ENCODE measurements around the gene ZFYVE28. TPM values are rescaled to one million over a fixed set of nuclear protein-coding genes. Genes with fewer than 3 reads are reported as not detected.

Gene ZFYVE28
- total RNA-seq, 4 donors from 2014 or later, result 44.8 to 110 (median 69.6) TPM

GRCh38 chr4:2332976-2333319 is 85.5 kb downstream of the ZFYVE28 start:
- peaks cover 0 to 12% (median 9%) of the 10 kb centered on the region in 4 donors for H3K4me1 ChIP-seq
- peaks cover 0 to 11% (median 3%) of the 10 kb centered on the region in 4 donors for H3K36me3 ChIP-seq
- H3K4me3 ChIP-seq, result no peak overlapping the region
- in situ Hi-C loops (cut with MboI; ENCODE audit: low pct_ligation_motif_present in 1 of 4, low pct_unique_long_range_greater_than_20kb in 1 of 4, low sequenced_read_pairs in 3 of 4), result no loop called here
- intact Hi-C loops (cut with DNase I; ENCODE audit: low total_unique reads), result loop anchor here (5.0 kb wide), 1 partner anchor 56 kb away; no protein-coding TSS in a partner anchor
- H3K9me3 ChIP-seq, result peaks cover 9 to 15% of the 10 kb centered on the region in 2 donors
- H3K27ac ChIP-seq, result no peak overlapping the region
- WGBS, 2 donors (ENCODE audit: low coverage in 1 of 2), result 91% methylated on average over 6 of the region's 6 CpGs; no CpG with 5 or more reads in 1 of the 2 donors
- no peak for TF ChIP-seq POLR2AphosphoS5 (IDR thresholded peaks at IDR 0.05)
- no peak for TF ChIP-seq CTCF (IDR thresholded peaks at IDR 0.05)
- TF ChIP-seq POLR2A (IDR thresholded peaks at IDR 0.05), result no peak
- no peak for TF ChIP-seq EP300 (IDR thresholded peaks at IDR 0.05; ENCODE audit: low read depth)
- no peaks in the 10 kb centered on the region for H3K27me3 ChIP-seq
- DNase-seq, result no peak

GRCh38 chr4:2332201-2332975 is 86.1 kb downstream of the ZFYVE28 start:
- TF ChIP-seq EP300 (IDR thresholded peaks at IDR 0.05; ENCODE audit: low read depth) (no peak), CTCF (IDR thresholded peaks at IDR 0.05) (no peak), POLR2AphosphoS5 (IDR thresholded peaks at IDR 0.05) (no peak), POLR2A (IDR thresholded peaks at IDR 0.05) (no peak)
- no peaks in the 10 kb centered on the region for H3K27me3 ChIP-seq
- no peak overlapping the region for H3K27ac ChIP-seq
- intact Hi-C loops (cut with DNase I; ENCODE audit: low total_unique reads), result loop anchor here (5.0 kb wide), 1 partner anchor 55 kb away; no protein-coding TSS in a partner anchor
- in situ Hi-C loops (cut with MboI; ENCODE audit: low pct_ligation_motif_present in 1 of 4, low pct_unique_long_range_greater_than_20kb in 1 of 4, low sequenced_read_pairs in 3 of 4), result no loop called here
- peaks cover 14 to 20% of the 10 kb centered on the region in 2 donors for H3K9me3 ChIP-seq
- 84% methylated on average over 21 of the region's 21 CpGs; no CpG with 5 or more reads in 1 of the 2 donors for WGBS, 2 donors (ENCODE audit: low coverage in 1 of 2)
- H3K4me3 ChIP-seq, result no peak overlapping the region
- no peak for DNase-seq
- peaks cover 0 to 12% (median 9%) of the 10 kb centered on the region in 4 donors for H3K4me1 ChIP-seq
- peaks cover 0 to 15% (median 3%) of the 10 kb centered on the region in 4 donors for H3K36me3 ChIP-seq

- DNase-seq, result no peak
- Histone ChIP-seq H3K4me3 (no peak overlapping the region), H3K9me3 (peaks cover 14 to 22% of the 10 kb centered on the region in 2 donors), H3K36me3 (peaks cover 0 to 15% (median 3%) of the 10 kb centered on the region in 4 donors), H3K27me3 (no peaks in the 10 kb centered on the region), H3K4me1 (peaks cover 0 to 12% (median 9%) of the 10 kb centered on the region in 4 donors), H3K27ac (no peak overlapping the region)
- intact Hi-C loops (cut with DNase I; ENCODE audit: low total_unique reads), result loop anchor here (5.0 kb wide), 1 partner anchor 54 kb away; no protein-coding TSS in a partner anchor
- TF ChIP-seq CTCF (IDR thresholded peaks at IDR 0.05), result no peak
- no peak for TF ChIP-seq EP300 (IDR thresholded peaks at IDR 0.05; ENCODE audit: low read depth)
- TF ChIP-seq POLR2A (IDR thresholded peaks at IDR 0.05), result no peak
- no peak for TF ChIP-seq POLR2AphosphoS5 (IDR thresholded peaks at IDR 0.05)
- in situ Hi-C loops (cut with MboI; ENCODE audit: low pct_ligation_motif_present in 1 of 4, low pct_unique_long_range_greater_than_20kb in 1 of 4, low sequenced_read_pairs in 3 of 4), result no loop called here
- WGBS, 2 donors (ENCODE audit: low coverage in 1 of 2), result 81 to 87% methylated on average over 3 to 13 of the region's 13 CpGs
Observed at GRCh38 chr4:2331519-2332200, 86.8 kb downstream of the ZFYVE28 start.

GRCh38 chr4:2331043-2331420 is 87.4 kb downstream of the ZFYVE28 start:
- Histone ChIP-seq H3K27ac (no peak overlapping the region), H3K36me3 (peaks cover 0 to 15% (median 3%) of the 10 kb centered on the region in 4 donors), H3K27me3 (no peaks in the 10 kb centered on the region), H3K9me3 (peaks cover 14 to 22% of the 10 kb centered on the region in 2 donors), H3K4me1 (peaks cover 0 to 12% (median 9%) of the 10 kb centered on the region in 4 donors), H3K4me3 (no peak overlapping the region)
- DNase-seq, result no peak
- 73 to 79% methylated on average over 10 to 11 of the region's 11 CpGs for WGBS, 2 donors (ENCODE audit: low coverage in 1 of 2)
- TF ChIP-seq POLR2A (IDR thresholded peaks at IDR 0.05) (no peak), POLR2AphosphoS5 (IDR thresholded peaks at IDR 0.05) (no peak), EP300 (IDR thresholded peaks at IDR 0.05; ENCODE audit: low read depth) (no peak)
- in situ Hi-C loops (cut with MboI; ENCODE audit: low pct_ligation_motif_present in 1 of 4, low pct_unique_long_range_greater_than_20kb in 1 of 4, low sequenced_read_pairs in 3 of 4), result no loop called here
- intact Hi-C loops (cut with DNase I; ENCODE audit: low total_unique reads), result loop anchor here (5.0 kb wide), 1 partner anchor 54 kb away; no protein-coding TSS in a partner anchor
